NCI-H748 treated with DMSO at 0.1 percent for 48 hours (cell line): ENCODE measurements around the gene RILPL2.
"Not testable (repeated sequence)": the region's sequence is repeated elsewhere in the genome, so short reads cannot be mapped to it uniquely, and the experiment has no call there.

Experiments used
- DNase-seq: peaks from one replicate; lab custom pipeline; 2025; lab: John Stamatoyannopoulos, UW

RILPL2 gene

GRCh38 chr12:123449856-123450255 lies 13.4 kb upstream of the RILPL2 start:
- no peak for DNase-seq

GRCh38 chr12:123449249-123449733 lies 12.8 kb upstream of the RILPL2 start:
- no peak for DNase-seq

- DNase-seq: no peak
These were observed 9.8 kb upstream of the RILPL2 start for GRCh38 chr12:123446333-123446713.

GRCh38 chr12:123445388-123446332 lies 9.2 kb upstream of the RILPL2 start:
- DNase-seq: no peak

GRCh38 chr12:123444092-123445026 lies 7.9 kb upstream of the RILPL2 start:
- DNase-seq: no peak

- no peak for DNase-seq
These were observed 6.3 kb upstream of the RILPL2 start for GRCh38 chr12:123442774-123443173.

GRCh38 chr12:123441523-123442164 lies 5.2 kb upstream of the RILPL2 start:
- no peak for DNase-seq

GRCh38 chr12:123435636-123436016 lies 858 bp downstream of the RILPL2 start:
- no peak for DNase-seq

- DNase-seq: no peak
These were observed 2.9 kb downstream of the RILPL2 start for GRCh38 chr12:123433615-123434014.

GRCh38 chr12:123431951-123432817 lies 4.3 kb downstream of the RILPL2 start:
- not testable (repeated sequence) for DNase-seq

- DNase-seq: not testable (repeated sequence)
These were observed 7.4 kb downstream of the RILPL2 start for GRCh38 chr12:123429101-123429500.

- DNase-seq: no peak
These were observed 7.9 kb downstream of the RILPL2 start for GRCh38 chr12:123428591-123428990.

- DNase-seq: no peak
These were observed 9.3 kb downstream of the RILPL2 start for GRCh38 chr12:123427036-123427769.

GRCh38 chr12:123421314-123421713 lies 15.2 kb downstream of the RILPL2 start:
- no peak for DNase-seq

GRCh38 chr12:123410041-123410412 lies 26.5 kb downstream of the RILPL2 start:
- no peak for DNase-seq

- not testable (repeated sequence) for DNase-seq
These were observed 27.0 kb downstream of the RILPL2 start for GRCh38 chr12:123409284-123410040.

- DNase-seq: not testable (repeated sequence)
These were observed 27.9 kb downstream of the RILPL2 start for GRCh38 chr12:123408619-123409018.

- not testable (repeated sequence) for DNase-seq
These were observed 28.6 kb downstream of the RILPL2 start for GRCh38 chr12:123407934-123408333.

- not testable (repeated sequence) for DNase-seq
These were observed 29.2 kb downstream of the RILPL2 start for GRCh38 chr12:123407269-123407668.

GRCh38 chr12:123404581-123404980 lies 31.9 kb downstream of the RILPL2 start:
- DNase-seq: no peak
